ENCODE results near the gene MRPL49. TPM values are rescaled to one million over a fixed set of nuclear protein-coding genes. Genes with fewer than 3 reads are reported as not detected.

Gene MRPL49
- total and polyA plus RNA-seq, 9 of the 15 experiments (the other 6 are each of a cell fraction or from before 2014, with no cell fraction given) = 74.3 to 132 (median 91.2) TPM

GRCh38 chr11:65150509-65151299 is 28.6 kb downstream of the MRPL49 start (continued):
- TF ChIP-seq RNF2 (IDR thresholded peaks at IDR 0.05) = 0 out of 2 replicates have a peak, but pooled peaks have one; percentile 47
- peak; percentile 13; the same call in 1 of the 2 replicates for TF ChIP-seq SOX6 (IDR thresholded peaks at IDR 0.05)
- no peak for TF ChIP-seq MBD2 (IDR thresholded peaks at IDR 0.05; ENCODE audit: borderline replicate concordance, low read depth)
- TF ChIP-seq ZNF592 (IDR thresholded peaks at IDR 0.05) = peak; percentile 93
- peak; percentile 36; the same call in 1 of the 2 replicates for TF ChIP-seq EP400 (IDR thresholded peaks at IDR 0.05)
- TF ChIP-seq CTBP1 (IDR thresholded peaks at IDR 0.05; ENCODE audit: borderline replicate concordance) = peak; percentile 69; the same call in 1 of the 2 replicates
- TF ChIP-seq TBP (optimal IDR thresholded peaks at IDR 0.05; ENCODE audit: low read depth, low read length) = peak; percentile 55
- no peak for TF ChIP-seq NR4A1 (CRISPR knock-in tag; IDR thresholded peaks at IDR 0.05)
- TF ChIP-seq NR4A1 (tag; IDR thresholded peaks at IDR 0.05) = no peak
- no peak for TF ChIP-seq NCOA6 (IDR thresholded peaks at IDR 0.05)
- peak; percentile 67 for TF ChIP-seq ZNF316 (IDR thresholded peaks at IDR 0.05)
- TF ChIP-seq ETV5 (CRISPR knock-in tag; IDR thresholded peaks at IDR 0.05; ENCODE audit: low read depth) = peak; percentile 59; the same call in 1 of the 2 replicates
- TF ChIP-seq MNT (conservative IDR thresholded peaks at IDR 0.05) = 0 out of 4 replicates have a peak, but pooled peaks of 1 of the 2 experiments have one; percentile 22
- TF ChIP-seq STAT6 (CRISPR knock-in tag; IDR thresholded peaks at IDR 0.05) = no peak
- TF ChIP-seq RFX1 (IDR thresholded peaks at IDR 0.05) = peak; percentile 77
- no peak for TF ChIP-seq CEBPG (CRISPR knock-in tag; IDR thresholded peaks at IDR 0.05)
- TF ChIP-seq CEBPG (tag; conservative IDR thresholded peaks at IDR 0.05 in 1 of 2, IDR thresholded peaks at IDR 0.05 in 1 of 2) = peak in 1 of 2 experiments; percentile 54; a peak in 1 of 4 replicates
- peak; percentile 94 for TF ChIP-seq NFE2 (IDR thresholded peaks at IDR 0.05; ENCODE audit: low read depth)
- 0 out of 2 replicates have a peak, but pooled peaks have one; percentile 4 for TF ChIP-seq TEAD4 (IDR thresholded peaks at IDR 0.05; ENCODE audit: low read length)
- TF ChIP-seq TEAD4 (CRISPR knock-in tag; IDR thresholded peaks at IDR 0.05; ENCODE audit: borderline replicate concordance) = no peak
- TF ChIP-seq NFRKB (IDR thresholded peaks at IDR 0.05; ENCODE audit: low read depth) = 0 out of 2 replicates have a peak, but pooled peaks have one; percentile 38
